ENCODE results near the gene STK33.

STK33 gene

DNA sequence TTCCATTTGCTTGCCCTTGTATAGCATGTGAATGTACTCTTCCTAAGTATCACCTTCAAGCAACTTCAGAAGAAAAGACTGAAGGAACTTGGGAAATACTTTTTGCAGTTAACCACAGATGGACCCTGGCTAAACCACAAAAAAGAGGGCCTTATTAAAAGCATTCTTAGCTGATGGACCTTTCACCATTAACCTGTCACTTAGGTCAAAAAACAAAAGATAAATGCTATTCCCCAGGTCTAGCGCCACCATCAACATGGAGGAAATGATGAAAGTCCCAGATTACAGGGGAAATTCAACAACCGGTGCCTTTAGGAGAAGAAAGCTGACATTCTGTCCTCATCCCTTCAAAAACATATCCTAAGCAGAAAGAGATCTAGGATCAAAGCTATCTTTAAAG is 29.5 kb downstream of the STK33 start:
- TF ChIP-seq, protein P1, sequence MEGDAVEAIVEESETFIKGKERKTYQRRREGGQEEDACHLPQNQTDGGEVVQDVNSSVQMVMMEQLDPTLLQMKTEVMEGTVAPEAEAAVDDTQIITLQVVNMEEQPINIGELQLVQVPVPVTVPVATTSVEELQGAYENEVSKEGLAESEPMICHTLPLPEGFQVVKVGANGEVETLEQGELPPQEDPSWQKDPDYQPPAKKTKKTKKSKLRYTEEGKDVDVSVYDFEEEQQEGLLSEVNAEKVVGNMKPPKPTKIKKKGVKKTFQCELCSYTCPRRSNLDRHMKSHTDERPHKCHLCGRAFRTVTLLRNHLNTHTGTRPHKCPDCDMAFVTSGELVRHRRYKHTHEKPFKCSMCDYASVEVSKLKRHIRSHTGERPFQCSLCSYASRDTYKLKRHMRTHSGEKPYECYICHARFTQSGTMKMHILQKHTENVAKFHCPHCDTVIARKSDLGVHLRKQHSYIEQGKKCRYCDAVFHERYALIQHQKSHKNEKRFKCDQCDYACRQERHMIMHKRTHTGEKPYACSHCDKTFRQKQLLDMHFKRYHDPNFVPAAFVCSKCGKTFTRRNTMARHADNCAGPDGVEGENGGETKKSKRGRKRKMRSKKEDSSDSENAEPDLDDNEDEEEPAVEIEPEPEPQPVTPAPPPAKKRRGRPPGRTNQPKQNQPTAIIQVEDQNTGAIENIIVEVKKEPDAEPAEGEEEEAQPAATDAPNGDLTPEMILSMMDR (IDR thresholded peaks at IDR 0.05; ENCODE audit: control insufficient read depth, extremely low read depth, insufficient read depth) = no peak
- DNase-seq (ENCODE audit: low read depth) = no peak
- H3K4me3 ChIP-seq (ENCODE audit: low read depth, low read length) = no peak overlapping the region

DNA sequence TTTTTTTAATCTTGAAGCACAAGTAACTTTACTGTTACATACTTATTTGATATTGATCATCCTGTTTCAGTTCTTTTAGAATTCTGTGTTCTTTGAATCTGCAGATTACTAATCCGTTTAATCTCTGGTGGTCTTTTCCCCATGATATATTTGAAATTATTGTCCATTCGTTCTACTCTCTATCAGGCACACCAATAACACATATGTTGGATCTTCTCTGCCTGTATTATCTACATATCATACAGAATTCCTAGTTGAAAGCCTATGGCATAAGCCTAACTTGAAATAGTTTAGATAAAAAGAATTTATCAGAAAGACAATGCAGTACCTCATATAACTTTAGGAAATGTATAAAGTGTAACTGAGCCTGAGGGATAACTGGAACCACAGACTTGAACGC is 32.6 kb downstream of the STK33 start:
- DNase-seq (ENCODE audit: low read depth) = no peak
- no peak overlapping the region for H3K4me3 ChIP-seq (ENCODE audit: low read depth, low read length)
- TF ChIP-seq, protein P1 (IDR thresholded peaks at IDR 0.05; ENCODE audit: control insufficient read depth, extremely low read depth, insufficient read depth) = no peak

DNA sequence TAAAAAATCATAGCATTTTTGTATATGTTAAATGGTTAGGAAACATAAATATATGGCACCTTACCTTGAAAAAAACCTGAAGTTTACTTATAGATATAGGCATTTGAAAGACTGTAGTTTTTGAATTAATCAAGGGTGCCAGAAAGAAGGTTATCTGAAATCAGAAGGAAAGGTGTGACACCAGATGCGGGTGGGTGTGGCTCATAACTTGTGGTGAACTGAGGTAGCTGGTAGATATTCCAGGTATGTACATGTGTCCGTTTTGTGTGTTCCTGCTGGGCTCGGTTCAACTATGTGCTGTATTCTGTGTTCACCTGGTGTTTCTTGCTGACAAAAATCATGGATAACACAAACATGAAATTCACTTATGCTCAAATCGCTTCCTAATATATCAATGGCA is 35.6 kb downstream of the STK33 start:
- DNase-seq (ENCODE audit: low read depth) = no peak
- TF ChIP-seq, protein P1 (IDR thresholded peaks at IDR 0.05; ENCODE audit: control insufficient read depth, extremely low read depth, insufficient read depth) = no peak

DNA sequence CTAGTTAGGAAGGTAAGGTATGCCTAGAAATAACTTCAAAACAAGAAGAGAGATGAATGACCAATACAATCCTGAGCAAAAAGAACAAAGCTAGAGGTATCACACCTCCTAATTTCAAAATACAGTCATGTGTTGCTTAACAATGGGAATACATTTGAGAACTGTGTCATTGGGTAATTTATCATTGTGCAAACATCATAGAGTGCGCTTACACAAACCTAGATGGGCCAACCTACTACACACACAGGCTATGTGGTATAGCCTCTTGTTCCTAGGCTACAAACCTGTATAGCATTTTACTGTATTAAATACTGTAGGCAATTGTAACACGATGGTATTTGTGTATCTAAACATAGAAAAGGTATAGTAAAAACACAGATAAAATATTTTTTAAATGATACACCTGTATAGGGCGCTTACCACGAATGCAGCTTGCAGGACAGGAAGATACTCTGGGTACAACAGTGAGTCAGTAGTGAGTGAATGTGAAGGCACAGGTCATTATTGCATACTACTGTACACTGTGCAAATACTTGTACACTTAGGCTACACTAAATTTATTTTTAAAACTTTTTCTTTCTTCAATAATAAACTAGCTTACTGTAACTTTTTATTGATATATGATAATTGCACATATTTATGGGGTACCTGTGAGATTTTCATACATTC is 48.2 kb downstream of the STK33 start:
- TF ChIP-seq, protein P1 (IDR thresholded peaks at IDR 0.05; ENCODE audit: control insufficient read depth, extremely low read depth, insufficient read depth) = no peak
- no peak for DNase-seq (ENCODE audit: low read depth)
- H3K4me3 ChIP-seq (ENCODE audit: low read depth, low read length) = no peak overlapping the region

More for the DNA sequence above, 35.6 kb downstream of the STK33 start:
- no peak overlapping the region for H3K4me3 ChIP-seq (ENCODE audit: low read depth, low read length)

DNA sequence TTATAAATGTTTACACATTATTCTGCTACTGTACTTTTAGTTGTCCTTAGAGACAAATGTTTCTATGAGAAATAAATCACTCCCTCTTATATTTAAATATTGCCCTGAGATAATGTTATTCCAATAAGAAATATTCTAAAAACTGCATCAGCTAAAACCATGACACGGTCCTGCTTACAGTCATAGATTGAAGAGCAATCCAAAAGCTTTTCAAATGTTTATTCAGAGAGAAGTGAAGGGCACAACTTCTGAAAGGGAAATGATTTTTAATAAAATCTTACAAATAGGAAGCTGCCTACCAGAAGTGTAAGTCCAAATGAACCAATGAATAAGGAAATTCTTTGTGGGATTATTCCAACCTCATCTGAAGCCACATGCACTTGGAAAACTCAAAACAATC is 49.2 kb downstream of the STK33 start:
- DNase-seq (ENCODE audit: low read depth) = no peak
- TF ChIP-seq, protein P1 (IDR thresholded peaks at IDR 0.05; ENCODE audit: control insufficient read depth, extremely low read depth, insufficient read depth) = no peak
- H3K4me3 ChIP-seq (ENCODE audit: low read depth, low read length) = no peak overlapping the region

DNA sequence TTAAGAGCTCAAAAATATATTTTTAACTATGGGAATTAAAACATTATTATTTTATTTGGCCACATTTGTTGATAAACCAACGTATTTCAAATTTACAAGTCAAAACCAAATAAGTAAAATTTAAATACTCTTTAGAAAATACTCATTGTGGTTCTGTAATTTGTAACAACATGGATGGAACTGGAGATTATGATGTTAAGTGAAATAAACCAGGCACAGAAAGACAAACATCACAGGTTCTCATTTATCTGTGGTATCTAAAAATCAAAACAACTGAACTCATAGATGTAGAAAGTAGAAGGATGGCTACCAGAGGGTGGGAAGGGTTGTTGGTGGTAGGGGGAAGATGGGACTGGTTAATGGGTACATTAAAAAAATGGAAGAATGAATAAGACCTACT is 50.8 kb downstream of the STK33 start:
- H3K4me3 ChIP-seq (ENCODE audit: low read depth, low read length) = no peak overlapping the region
- TF ChIP-seq, protein P1 (IDR thresholded peaks at IDR 0.05; ENCODE audit: control insufficient read depth, extremely low read depth, insufficient read depth) = no peak
- no peak for DNase-seq (ENCODE audit: low read depth)

DNA sequence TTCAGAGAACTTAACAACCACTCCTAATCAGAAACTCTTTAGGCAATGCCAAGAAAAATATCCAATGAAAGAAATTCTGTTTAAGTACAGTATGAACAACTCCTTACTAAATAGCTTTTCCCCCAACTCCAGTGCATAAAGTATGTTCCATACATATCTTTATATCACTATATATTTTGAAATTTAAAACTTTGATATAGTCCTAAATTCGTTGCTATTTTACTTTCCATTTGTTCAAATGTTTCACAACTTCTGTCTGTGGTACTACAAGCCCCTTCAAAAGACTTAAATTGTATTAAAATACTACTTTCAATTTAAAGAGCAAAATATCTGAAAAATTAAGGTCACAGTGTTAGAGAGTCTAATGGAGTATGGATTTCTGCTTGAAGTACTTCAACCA is 52.6 kb downstream of the STK33 start:
- DNase-seq (ENCODE audit: low read depth) = no peak
- TF ChIP-seq, protein P1 (IDR thresholded peaks at IDR 0.05; ENCODE audit: control insufficient read depth, extremely low read depth, insufficient read depth) = no peak
- H3K4me3 ChIP-seq (ENCODE audit: low read depth, low read length) = no peak overlapping the region

Measured in LNCaP clone FGC (cell line).